Activated CD8-positive, alpha-beta T cell treated with anti-CD3 and anti-CD28 coated beads for 36 hours (primary cell): ENCODE data around the gene KCNJ4. TPM values are rescaled to one million over a fixed set of nuclear protein-coding genes. Genes with fewer than 3 reads are reported as not detected.
A peak's percentile ranks its signal among the peaks of the same experiment; 100 is the strongest.

Source experiments
- ATAC-seq: fragments of 200-7000 bp; cut with Tn5 transposase; one replicate; pipeline ENCODE4 v1.10.0; 2021; ENCODE audit warnings: mild to moderate bottlenecking, moderate library complexity
- CTCF ChIA-PET: fragments of 350-600 bp; sonication (Branson Sonifier 250); formaldehyde crosslinking; loops from one replicate; lab custom pipeline; 2021; ENCODE audit warnings: antibody characterized with exemption; lab: Charles Lee
- POLR2A ChIA-PET: fragments of 350-600 bp; sonication (Branson Sonifier 250); formaldehyde crosslinking; loops from one replicate; lab custom pipeline; 2021; ENCODE audit warnings: antibody characterized with exemption; lab: Charles Lee
- DNase-seq: peaks from one replicate; pipeline ENCODE4 v3.0.0-alpha.2; 2020
- H3K27ac Mint-ChIP-seq: one replicate; pipeline ENCODE4 v1.8.0; 2021; ENCODE audit warnings: mild to moderate bottlenecking, mixed read lengths
- H3K27me3 Mint-ChIP-seq: one replicate; pipeline ENCODE4 v1.8.0; 2021; ENCODE audit warnings: mixed read lengths
- H3K36me3 Mint-ChIP-seq: one replicate; pipeline ENCODE4 v1.8.0; 2021; ENCODE audit warnings: low read depth, mixed read lengths
- H3K4me1 Mint-ChIP-seq: one replicate; pipeline ENCODE4 v1.8.0; 2021; ENCODE audit warnings: low read depth, mixed read lengths
- H3K4me3 Mint-ChIP-seq: one replicate; pipeline ENCODE4 v1.8.0; 2021; ENCODE audit warnings: mild to moderate bottlenecking, moderate library complexity, mixed read lengths
- H3K9me3 Mint-ChIP-seq: one replicate; pipeline ENCODE4 v1.8.0; 2021; ENCODE audit warnings: mixed read lengths
- CTCF ChIP-seq: fragments of 200-600 bp; IDR thresholded peaks from one replicate; pipeline ENCODE4 v1.8.0; 2022; ENCODE audit warnings: antibody characterized with exemption, mild to moderate bottlenecking
- intact Hi-C: fragments of 100-400 bp; cut with micrococcal nuclease; formaldehyde crosslinking; loops from one replicate; pipeline ENCODE4 v1.10.0; 2022
- total RNA-seq, 2 experiments: library from RNA; stranded (reverse); gene quantifications; one replicate each; pipeline ENCODE4 v1.2.3, GENCODE V29; 2021

The KCNJ4 gene
- total RNA-seq, 2 experiments from 2014 or later: not detected

GRCh38 chr22:38489561-38490145 is 34.7 kb upstream of the KCNJ4 start:
- ChIA-PET POLR2A (interaction anchor here (0.6 to 7.4 kb wide), 8 partner anchors 9 to 315 kb away, joined by 3 to 43 read pairs (median 6); partner anchors contain the start of gene KDELR3), CTCF (no interaction called here)
- TF ChIP-seq CTCF: no peak
- Mint-ChIP-seq H3K27me3 (no peaks in the 10 kb centered on the region), H3K27ac (peak overlapping the region; percentile 89), H3K9me3 (no peaks in the 10 kb centered on the region), H3K4me3 (no peak overlapping the region), H3K36me3 (peaks cover 85% of the 10 kb centered on the region), H3K4me1 (peaks cover 68% of the 10 kb centered on the region)
- DNase-seq: no peak
- no peak for ATAC-seq
- intact Hi-C loops: no loop called here

DNA sequence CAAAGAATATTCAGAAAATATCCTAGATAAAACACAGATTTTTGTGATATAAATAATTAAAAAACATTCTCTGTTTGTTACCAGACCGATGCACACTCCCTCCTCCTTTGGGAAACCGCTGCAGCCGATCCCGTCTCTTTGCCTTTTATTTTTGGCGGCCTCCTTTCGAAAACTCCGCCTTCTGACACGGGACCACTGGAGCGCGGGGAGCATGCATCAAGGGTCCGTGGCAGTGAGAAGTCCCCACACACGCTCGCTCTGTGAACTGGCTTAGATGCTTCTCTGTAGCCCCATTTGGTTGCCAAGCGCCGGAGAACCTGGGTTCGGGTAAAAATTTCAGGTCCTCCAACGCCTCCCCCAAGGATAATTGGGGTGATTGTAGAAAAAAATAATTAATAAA is 34.1 kb upstream of the KCNJ4 start:
- H3K4me1 Mint-ChIP-seq: peaks cover 67% of the 10 kb centered on the region
- H3K27me3 Mint-ChIP-seq: no peaks in the 10 kb centered on the region
- H3K4me3 Mint-ChIP-seq: no peak overlapping the region
- peaks cover 85% of the 10 kb centered on the region for H3K36me3 Mint-ChIP-seq
- no peak for TF ChIP-seq CTCF
- DNase-seq: no peak
- intact Hi-C loops: no loop called here
- POLR2A ChIA-PET: interaction anchor here (1.0 to 7.4 kb wide), 5 partner anchors 9 to 619 kb away, joined by 3 to 43 read pairs (median 4); no protein-coding TSS in a partner anchor
- peak overlapping the region; percentile 30 for H3K27ac Mint-ChIP-seq
- ATAC-seq: no peak
- H3K9me3 Mint-ChIP-seq: no peaks in the 10 kb centered on the region
- CTCF ChIA-PET: interaction anchor here (0.9 kb wide), 1 partner anchor 83 kb away, joined by 3 read pairs; no protein-coding TSS in a partner anchor

GRCh38 chr22:38487946-38488345 is 32.9 kb upstream of the KCNJ4 start:
- Mint-ChIP-seq H3K27ac (peak overlapping the region; percentile 80), H3K9me3 (no peaks in the 10 kb centered on the region), H3K27me3 (no peaks in the 10 kb centered on the region), H3K36me3 (peaks cover 85% of the 10 kb centered on the region), H3K4me1 (peaks cover 70% of the 10 kb centered on the region), H3K4me3 (no peak overlapping the region)
- DNase-seq: no peak
- peak; percentile 31 for ATAC-seq
- TF ChIP-seq CTCF: no peak
- ChIA-PET POLR2A (interaction anchor here (0.8 to 7.4 kb wide), 4 partner anchors 10 to 618 kb away, joined by 3 to 43 read pairs (median 4); no protein-coding TSS in a partner anchor), CTCF (interaction anchor here (0.9 to 1.0 kb wide), 2 partner anchors 83 to 84 kb away, joined by 3 read pairs; no protein-coding TSS in a partner anchor)
- intact Hi-C loops: no loop called here

GRCh38 chr22:38485783-38486182 is 30.8 kb upstream of the KCNJ4 start:
- ChIA-PET CTCF (interaction anchor here (0.8 to 0.9 kb wide), 2 partner anchors 10 to 86 kb away, joined by 3 read pairs; no protein-coding TSS in a partner anchor), POLR2A (interaction anchor here (0.9 to 7.4 kb wide), 3 partner anchors 11 to 77 kb away, joined by 3 to 43 read pairs (median 3); no protein-coding TSS in a partner anchor)
- Mint-ChIP-seq H3K4me1 (peaks cover 59% of the 10 kb centered on the region), H3K36me3 (peaks cover 85% of the 10 kb centered on the region), H3K9me3 (no peaks in the 10 kb centered on the region), H3K27ac (no peak overlapping the region), H3K4me3 (no peak overlapping the region), H3K27me3 (no peaks in the 10 kb centered on the region)
- DNase-seq (no peak), ATAC-seq (peak; percentile 32)
- TF ChIP-seq CTCF: no peak
- intact Hi-C loops: no loop called here

GRCh38 chr22:38484244-38484643 is 29.2 kb upstream of the KCNJ4 start:
- Mint-ChIP-seq H3K9me3 (no peaks in the 10 kb centered on the region), H3K36me3 (peaks cover 70% of the 10 kb centered on the region), H3K4me3 (no peak overlapping the region), H3K27ac (peak overlapping the region; percentile 59), H3K27me3 (no peaks in the 10 kb centered on the region), H3K4me1 (peaks cover 44% of the 10 kb centered on the region)
- intact Hi-C loops: no loop called here
- no peak for DNase-seq
- ChIA-PET CTCF (no interaction called here), POLR2A (interaction anchor here (0.6 to 4.7 kb wide), 6 partner anchors 11 to 490 kb away, joined by 3 to 22 read pairs (median 4); no protein-coding TSS in a partner anchor)
- ATAC-seq: no peak
- TF ChIP-seq CTCF: no peak
